ENCODE data around the gene CIC. TPM values are rescaled to one million over a fixed set of nuclear protein-coding genes. Genes with fewer than 3 reads are reported as not detected.

CIC gene
- total and polyA plus RNA-seq, 2 of the 13 experiments (the other 11 are each of a cell fraction or from before 2014, with no cell fraction given), result 5.9 to 8.0 TPM

- Histone ChIP-seq H3K79me2 (ENCODE audit: insufficient read depth, low read length) (no peaks in the 10 kb centered on the region), H3K27ac (ENCODE audit: extremely low read length, insufficient read depth, low read length) (no peak overlapping the region), H3K9me3 (ENCODE audit: low read length) (no peaks in the 10 kb centered on the region), H3K4me1 (ENCODE audit: insufficient read depth, low read length) (peaks cover 25% of the 10 kb centered on the region), H3K4me2 (ENCODE audit: low read depth, low read length) (no peak overlapping the region), H2AFZ (ENCODE audit: low read length) (no peak overlapping the region), H3K36me3 (replicated peaks in 1 of 2; ENCODE audit: control insufficient read depth in 1 of 2, insufficient read depth in 2 of 2, low read length in 2 of 2) (no peaks in the 10 kb centered on the region), H4K20me1 (ENCODE audit: insufficient read depth, low read length) (no peaks in the 10 kb centered on the region), H3K4me3 (replicated peaks in 1 of 3; ENCODE audit: insufficient read depth in 1 of 3, low read depth in 2 of 3, low read length in 3 of 3) (no peak overlapping the region), H3K27me3 (ENCODE audit: control insufficient read depth in 1 of 2, insufficient read depth in 2 of 2, low read length in 2 of 2) (peaks cover 0 to 10% of the 10 kb centered on the region in 2 experiments; a peak in 3 of 5 replicates), H3K9ac (ENCODE audit: insufficient read depth, low read depth, low read length) (no peak overlapping the region)
- CTCF ChIA-PET (ENCODE audit: low intra/inter-chr PET ratio, low total read pairs), result no interaction called here
- no peak for DNase-seq (ENCODE audit: low spot score)
- intact Hi-C loops (cut with micrococcal nuclease; ENCODE audit: unreplicated experiment) (no loop called here), in situ Hi-C loops (cut with HindIII; ENCODE audit: extremely low pct_ligation_motif_present, low pct_unique_long_range_greater_than_20kb) (no loop called here)
- no peak for FAIRE-seq
- WGBS (ENCODE audit: low lambda C conversion rate), result 0% methylated on average over 1 of the region's 2 CpGs
- no TSS peak for BruUV-seq (replicated peaks)
- peak; percentile 65 for ATAC-seq
- POLR2A ChIA-PET, result no interaction called here
- TF ChIP-seq MAFK (conservative IDR thresholded peaks at IDR 0.05 in 1 of 2, IDR thresholded peaks at IDR 0.05 in 1 of 2; ENCODE audit: low read length in 2 of 2), result no peak
- TF ChIP-seq ZFX (CRISPR knock-in tag; IDR thresholded peaks at IDR 0.05; ENCODE audit: low read depth), result peak; percentile 23; the same call in 1 of the 2 replicates
- TF ChIP-seq FOXO4 (CRISPR knock-in tag; conservative IDR thresholded peaks at IDR 0.05), result no peak
- no peak for TF ChIP-seq SUZ12 (IDR thresholded peaks at IDR 0.05; ENCODE audit: low read depth, low read length)
- TF ChIP-seq ATF7 (IDR thresholded peaks at IDR 0.05), result no peak
- no peak for TF ChIP-seq ATF7 (CRISPR knock-in tag; IDR thresholded peaks at IDR 0.05)
- no peak for TF ChIP-seq ZFP36L2 (CRISPR knock-in tag; IDR thresholded peaks at IDR 0.05)
- TF ChIP-seq EEA1 (CRISPR knock-in tag; IDR thresholded peaks at IDR 0.05; ENCODE audit: borderline replicate concordance), result no peak
- TF ChIP-seq CTCF (CRISPR knock-in tag; IDR thresholded peaks at IDR 0.05), result peak; percentile 51
- no peak for TF ChIP-seq ZNF788 (CRISPR knock-in tag; IDR thresholded peaks at IDR 0.05; ENCODE audit: borderline replicate concordance)
- no peak for TF ChIP-seq FOXJ3 (CRISPR knock-in tag; IDR thresholded peaks at IDR 0.05; ENCODE audit: borderline replicate concordance)
- TF ChIP-seq SNAPC4 (CRISPR knock-in tag; IDR thresholded peaks at IDR 0.05), result no peak
- TF ChIP-seq ZNF737 (CRISPR knock-in tag; IDR thresholded peaks at IDR 0.05; ENCODE audit: borderline replicate concordance), result no peak
Measured at GRCh38 chr19:42311657-42312056, 42.6 kb downstream of the CIC start.
